IPS-18a (cell line): ENCODE results near the gene RABAC1.

Experiments
- H3K27ac ChIP-seq: one replicate; pipeline ENCODE4 v1.5.1; 2013; ENCODE audit warnings: low read length
- H3K27me3 ChIP-seq: one replicate; pipeline ENCODE4 v1.6.1; 2013; ENCODE audit warnings: mild to moderate bottlenecking, low read length; ENCODE audit not compliant: control insufficient read depth, insufficient read depth
- H3K36me3 ChIP-seq: one replicate; pipeline ENCODE4 v1.6.1; 2013; ENCODE audit warnings: low read depth, low read length; ENCODE audit not compliant: control insufficient read depth
- H3K4me1 ChIP-seq: one replicate; pipeline ENCODE4 v1.6.1; 2013; ENCODE audit warnings: low read depth, low read length; ENCODE audit not compliant: control insufficient read depth
- H3K4me3 ChIP-seq: one replicate; pipeline ENCODE4 v1.5.1; 2013; ENCODE audit warnings: low read length
- H3K9ac ChIP-seq: one replicate; pipeline ENCODE4 v1.6.1; 2013; ENCODE audit warnings: mild to moderate bottlenecking, low read length, moderate library complexity
- H3K9me3 ChIP-seq: one replicate; pipeline ENCODE4 v1.6.1; 2013; ENCODE audit warnings: low read depth, low read length; ENCODE audit not compliant: control insufficient read depth

The RABAC1 gene

DNA sequence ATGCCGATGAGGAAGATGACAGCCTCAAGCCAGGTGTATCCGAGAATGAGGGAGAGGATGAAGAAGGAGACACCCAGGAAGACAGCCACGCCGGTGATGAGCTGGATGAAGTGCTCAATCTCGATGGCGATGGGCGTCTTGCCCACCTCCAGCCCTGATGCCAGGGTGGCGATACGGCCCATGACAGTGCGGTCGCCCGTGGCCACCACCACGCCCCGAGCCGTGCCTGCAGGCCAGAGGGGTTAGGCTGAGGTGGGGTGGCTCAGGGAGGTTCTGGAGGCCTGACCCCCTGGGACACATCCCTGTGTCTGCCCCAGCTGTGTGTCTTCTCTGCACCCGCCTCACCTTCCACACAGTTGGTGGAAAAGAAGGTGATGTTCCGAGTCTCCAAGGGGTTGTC lies 25.8 kb upstream of the RABAC1 start:
- Histone ChIP-seq H3K27me3 (no peaks in the 10 kb centered on the region), H3K4me3 (no peak overlapping the region), H3K9me3 (no peaks in the 10 kb centered on the region), H3K27ac (no peak overlapping the region), H3K36me3 (peaks cover 21% of the 10 kb centered on the region), H3K4me1 (no peaks in the 10 kb centered on the region), H3K9ac (no peak overlapping the region)

DNA sequence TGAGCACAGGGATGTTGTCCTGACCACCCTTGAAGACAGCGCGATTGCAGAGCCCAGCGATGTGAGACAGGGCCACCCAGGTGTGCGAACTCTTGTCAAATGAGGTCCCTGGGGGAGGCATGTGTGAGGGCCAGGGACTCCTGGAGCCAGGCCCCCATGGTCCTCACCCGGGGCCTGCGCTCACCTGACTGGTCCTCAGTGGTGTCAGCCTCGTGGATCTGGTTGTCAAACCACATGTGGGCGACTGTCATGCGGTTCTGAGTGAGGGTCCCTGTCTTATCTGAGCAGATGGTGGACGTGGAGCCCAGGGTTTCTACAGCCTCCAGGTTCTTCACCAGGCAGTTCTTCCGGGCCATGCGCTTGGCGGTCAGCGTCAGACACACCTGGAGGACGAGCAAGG lies 22.6 kb upstream of the RABAC1 start:
- Histone ChIP-seq H3K27me3 (no peaks in the 10 kb centered on the region), H3K36me3 (peaks cover 12% of the 10 kb centered on the region), H3K9me3 (no peaks in the 10 kb centered on the region), H3K9ac (no peak overlapping the region), H3K4me1 (no peaks in the 10 kb centered on the region), H3K4me3 (no peak overlapping the region), H3K27ac (no peak overlapping the region)

DNA sequence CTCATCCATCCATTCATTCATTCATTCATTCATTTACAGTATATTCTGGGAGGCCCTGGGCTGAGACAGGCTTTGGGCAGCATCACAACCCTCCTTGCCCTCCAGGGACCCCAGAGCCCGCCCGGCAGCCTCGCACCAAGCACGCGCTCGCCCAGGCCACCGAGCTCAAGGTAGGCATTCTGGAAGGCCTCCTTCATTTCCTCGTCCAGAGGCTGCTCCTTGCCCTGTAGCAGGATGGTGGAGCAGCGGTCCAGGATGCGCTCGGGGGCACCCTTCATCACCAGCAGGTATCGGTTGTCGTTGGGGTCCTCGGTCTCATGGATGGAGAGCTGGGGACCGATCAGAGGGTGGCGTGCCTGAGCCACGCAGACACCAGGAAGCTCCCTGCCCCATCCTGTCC lies 19.3 kb upstream of the RABAC1 start:
- H3K9ac ChIP-seq: no peak overlapping the region
- H3K4me3 ChIP-seq: no peak overlapping the region
- peaks cover 12% of the 10 kb centered on the region for H3K36me3 ChIP-seq
- H3K9me3 ChIP-seq: no peaks in the 10 kb centered on the region
- H3K27me3 ChIP-seq: no peaks in the 10 kb centered on the region
- H3K27ac ChIP-seq: no peak overlapping the region
- H3K4me1 ChIP-seq: no peaks in the 10 kb centered on the region

DNA sequence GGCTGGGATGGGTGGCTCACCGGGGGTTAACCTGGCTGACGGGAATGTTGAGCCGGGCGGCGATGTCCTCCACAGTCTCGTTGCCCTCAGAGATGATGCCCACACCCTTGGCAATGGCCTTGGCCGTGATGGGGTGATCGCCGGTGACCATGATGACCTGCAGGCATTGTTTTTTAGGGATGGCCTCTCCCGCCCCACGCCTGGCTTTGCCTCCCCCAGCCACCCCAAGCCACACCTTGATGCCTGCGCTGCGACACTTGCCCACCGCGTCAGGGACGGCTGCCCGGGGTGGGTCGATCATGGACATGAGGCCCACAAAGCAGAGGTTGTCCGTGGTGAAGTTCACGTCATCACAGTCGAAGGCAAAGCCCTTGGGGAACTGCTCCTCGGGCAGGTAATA lies 18.8 kb upstream of the RABAC1 start:
- no peaks in the 10 kb centered on the region for H3K9me3 ChIP-seq
- H3K36me3 ChIP-seq: peaks cover 13% of the 10 kb centered on the region
- H3K27ac ChIP-seq: no peak overlapping the region
- H3K4me1 ChIP-seq: no peaks in the 10 kb centered on the region
- H3K4me3 ChIP-seq: no peak overlapping the region
- no peaks in the 10 kb centered on the region for H3K27me3 ChIP-seq
- H3K9ac ChIP-seq: no peak overlapping the region

DNA sequence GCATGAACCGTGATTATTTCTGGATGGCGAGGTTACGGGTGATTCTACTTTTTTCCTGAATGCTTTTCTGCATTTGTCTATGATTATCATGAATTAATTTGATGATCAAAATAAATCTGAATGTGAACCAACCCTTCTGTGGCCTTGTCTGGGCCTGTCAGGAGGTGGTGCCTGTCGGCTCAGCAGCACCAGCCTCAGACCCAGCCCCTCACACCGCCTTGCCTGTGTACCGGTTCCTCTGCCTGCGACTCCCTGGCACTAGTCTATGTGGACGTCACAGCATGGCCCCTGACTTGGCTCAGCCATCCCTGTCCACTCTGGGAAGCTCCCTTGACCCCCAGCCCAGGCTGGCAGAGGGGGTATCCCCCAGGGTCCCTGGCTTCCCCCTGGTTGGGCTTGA lies 15.5 kb upstream of the RABAC1 start:
- H3K4me1 ChIP-seq: no peaks in the 10 kb centered on the region
- H3K36me3 ChIP-seq: peaks cover 7% of the 10 kb centered on the region
- H3K4me3 ChIP-seq: no peak overlapping the region
- no peaks in the 10 kb centered on the region for H3K9me3 ChIP-seq
- H3K27ac ChIP-seq: no peak overlapping the region
- H3K9ac ChIP-seq: no peak overlapping the region
- H3K27me3 ChIP-seq: no peaks in the 10 kb centered on the region

DNA sequence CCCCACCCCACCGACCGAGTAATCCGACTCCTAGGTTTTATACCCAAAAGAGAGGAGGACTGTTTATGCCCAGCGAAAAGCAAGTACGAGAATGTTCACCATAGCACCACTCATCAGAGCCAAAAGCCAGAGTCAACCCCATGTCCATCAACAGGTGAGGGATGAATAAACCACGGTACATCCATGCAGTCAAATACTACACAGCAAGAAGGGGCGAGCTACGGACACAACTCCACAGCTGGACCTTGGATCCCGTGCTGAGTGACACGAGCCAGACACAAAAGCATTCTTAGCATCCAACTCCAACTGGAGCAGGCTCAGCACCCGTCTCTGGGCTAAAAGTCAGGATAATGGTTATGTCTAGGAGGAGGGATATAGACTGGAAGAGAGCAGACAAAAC lies 12.2 kb upstream of the RABAC1 start:
- H3K4me3 ChIP-seq: no peak overlapping the region
- peaks cover 7% of the 10 kb centered on the region for H3K36me3 ChIP-seq
- no peak overlapping the region for H3K9ac ChIP-seq
- no peaks in the 10 kb centered on the region for H3K9me3 ChIP-seq
- H3K27ac ChIP-seq: no peak overlapping the region
- no peaks in the 10 kb centered on the region for H3K27me3 ChIP-seq
- no peaks in the 10 kb centered on the region for H3K4me1 ChIP-seq

DNA sequence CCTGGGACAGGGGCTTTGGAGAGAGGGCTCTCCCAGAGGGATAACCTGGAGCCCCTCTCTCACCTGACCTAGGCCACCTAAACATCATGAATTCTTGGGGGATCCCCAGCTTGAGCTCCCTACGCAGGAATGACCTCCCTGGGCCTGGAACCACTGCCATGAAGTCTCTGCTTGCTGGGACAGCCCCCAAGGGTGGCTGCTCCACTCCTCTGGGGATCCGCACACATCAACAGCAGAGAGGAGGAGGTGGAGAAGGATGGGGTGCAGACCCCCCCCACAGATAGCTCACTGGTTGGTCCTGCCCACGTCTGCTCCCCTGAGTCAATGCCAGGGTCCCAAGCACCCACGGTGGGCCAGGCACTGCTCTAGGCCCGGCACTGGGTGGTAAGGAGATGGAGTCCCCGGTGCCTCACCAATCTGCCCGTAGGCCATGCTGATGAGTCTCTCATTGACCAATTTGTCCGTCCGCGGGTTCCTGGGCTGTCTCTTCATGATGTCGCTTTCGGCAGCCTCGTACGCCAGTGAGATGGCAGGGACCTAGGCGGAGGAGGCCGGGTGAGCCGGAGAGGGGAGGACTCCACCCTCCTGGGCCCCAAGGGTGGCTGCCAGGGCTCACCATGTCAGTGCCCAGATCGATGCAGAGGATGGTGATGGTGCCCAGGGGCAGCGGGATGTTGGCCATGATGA lies 10.8 kb upstream of the RABAC1 start:
- no peak overlapping the region for H3K27ac ChIP-seq
- H3K36me3 ChIP-seq: peaks cover 4% of the 10 kb centered on the region
- no peaks in the 10 kb centered on the region for H3K27me3 ChIP-seq
- no peak overlapping the region for H3K9ac ChIP-seq
- H3K4me1 ChIP-seq: no peaks in the 10 kb centered on the region
- no peaks in the 10 kb centered on the region for H3K9me3 ChIP-seq
- no peak overlapping the region for H3K4me3 ChIP-seq

DNA sequence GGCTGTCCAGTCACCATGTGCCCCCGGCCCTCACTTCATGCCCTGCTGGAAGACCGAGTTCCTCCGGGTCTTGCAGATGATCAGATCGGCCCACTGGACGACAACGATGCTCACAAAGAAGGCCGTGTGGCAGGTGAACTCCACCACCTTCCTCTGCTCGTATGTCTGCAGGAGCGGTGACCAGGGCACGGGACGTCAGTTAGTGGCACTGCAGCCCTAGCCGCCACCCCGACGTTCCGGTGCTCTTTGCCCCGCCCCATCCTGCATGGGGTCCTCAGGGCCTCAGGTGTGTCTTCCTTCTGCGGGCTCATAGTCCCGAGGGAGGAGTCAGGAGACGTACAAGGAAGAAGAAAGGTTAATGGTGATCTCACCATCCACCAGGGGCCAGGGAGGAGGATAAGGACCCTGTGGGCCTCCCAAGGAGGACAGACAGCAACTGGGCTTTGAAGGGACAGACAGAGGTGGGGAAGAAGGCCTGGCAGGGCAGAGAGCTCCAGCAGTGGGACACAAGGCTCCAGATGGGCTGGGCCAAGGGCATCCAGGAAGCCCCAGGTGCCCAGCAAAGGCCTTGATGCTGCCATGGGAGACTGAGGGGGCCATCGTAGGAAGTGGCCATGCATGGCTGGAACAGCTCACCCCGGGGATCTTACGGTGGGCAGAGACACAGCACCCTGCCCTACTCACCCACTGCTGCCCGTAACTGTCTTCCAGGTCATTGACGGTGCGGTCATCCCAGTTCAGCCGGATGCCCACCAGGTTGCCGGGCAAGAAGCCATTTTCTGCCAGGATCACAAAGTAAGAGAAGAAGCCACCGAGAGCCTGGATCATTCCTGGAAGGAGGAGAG lies 9.9 kb upstream of the RABAC1 start:
- H3K9me3 ChIP-seq: no peaks in the 10 kb centered on the region
- H3K27ac ChIP-seq: no peak overlapping the region
- no peak overlapping the region for H3K9ac ChIP-seq
- no peaks in the 10 kb centered on the region for H3K4me1 ChIP-seq
- no peak overlapping the region for H3K4me3 ChIP-seq
- no peaks in the 10 kb centered on the region for H3K27me3 ChIP-seq
- H3K36me3 ChIP-seq: peaks cover 4% of the 10 kb centered on the region

DNA sequence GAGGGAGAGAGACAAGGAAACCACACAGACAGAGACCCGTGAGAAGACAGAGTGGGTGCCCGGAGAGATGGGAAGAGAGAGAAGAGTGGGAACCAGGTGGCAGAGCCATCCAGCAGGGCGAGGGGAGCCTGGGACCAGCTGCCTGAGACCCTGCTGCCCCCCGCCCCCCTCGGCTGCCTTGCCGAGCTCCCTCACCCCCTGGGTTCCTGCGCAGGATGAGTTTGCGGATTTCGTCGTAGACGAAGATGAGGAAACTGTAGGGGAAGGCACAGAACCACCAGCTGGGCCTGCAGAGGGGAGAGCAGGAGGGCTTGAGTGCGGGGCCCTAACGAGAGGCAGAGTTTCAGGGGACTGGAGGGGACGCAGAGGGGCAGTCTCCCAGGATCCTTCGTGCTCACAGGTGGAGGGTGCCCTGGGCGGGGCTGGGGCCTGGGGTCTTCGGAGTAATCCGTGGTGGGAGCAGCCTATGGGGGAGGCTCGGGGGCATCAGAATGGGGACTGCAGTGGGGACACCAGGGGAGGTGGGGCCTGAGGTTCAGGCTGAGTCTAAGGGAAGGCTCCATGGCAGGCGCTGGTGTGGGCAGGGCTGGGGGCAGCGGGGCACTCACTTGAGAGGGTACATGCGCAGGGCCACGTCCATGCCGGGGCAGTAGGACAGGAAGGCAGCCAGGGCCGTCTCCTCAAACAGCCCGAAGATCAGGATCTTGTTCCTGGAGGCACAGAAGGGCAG lies 8.1 kb upstream of the RABAC1 start:
- Histone ChIP-seq H3K9me3 (no peaks in the 10 kb centered on the region), H3K36me3 (no peaks in the 10 kb centered on the region), H3K27me3 (no peaks in the 10 kb centered on the region)

DNA sequence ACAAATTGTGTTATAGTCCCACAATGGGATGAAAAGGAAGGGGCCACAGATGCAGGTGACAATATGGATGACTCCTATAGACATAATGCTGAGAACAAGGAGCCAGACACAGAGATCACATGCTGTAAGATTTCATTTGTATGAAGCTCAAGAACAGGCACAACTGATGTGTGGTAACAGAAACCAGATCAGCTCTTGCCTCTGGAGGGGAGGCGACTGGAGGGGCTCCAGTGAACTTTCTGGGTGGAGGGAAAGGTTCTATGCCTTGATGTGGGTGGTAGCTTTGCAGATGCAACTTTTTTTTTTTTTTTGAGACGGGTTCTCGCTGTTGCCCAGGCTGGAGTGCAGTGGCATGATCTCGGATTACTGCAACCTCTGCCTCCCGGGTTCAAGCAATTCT lies 6.0 kb upstream of the RABAC1 start:
- no peak overlapping the region for H3K27ac ChIP-seq
- H3K36me3 ChIP-seq: no peaks in the 10 kb centered on the region
- H3K4me1 ChIP-seq: no peaks in the 10 kb centered on the region
- H3K27me3 ChIP-seq: no peaks in the 10 kb centered on the region
- no peak overlapping the region for H3K4me3 ChIP-seq
- no peak overlapping the region for H3K9ac ChIP-seq
- H3K9me3 ChIP-seq: no peaks in the 10 kb centered on the region

More for the DNA sequence above, 8.1 kb upstream of the RABAC1 start:
- H3K4me1 ChIP-seq: no peaks in the 10 kb centered on the region
- H3K4me3 ChIP-seq: no peak overlapping the region
- no peak overlapping the region for H3K9ac ChIP-seq
- H3K27ac ChIP-seq: no peak overlapping the region

DNA sequence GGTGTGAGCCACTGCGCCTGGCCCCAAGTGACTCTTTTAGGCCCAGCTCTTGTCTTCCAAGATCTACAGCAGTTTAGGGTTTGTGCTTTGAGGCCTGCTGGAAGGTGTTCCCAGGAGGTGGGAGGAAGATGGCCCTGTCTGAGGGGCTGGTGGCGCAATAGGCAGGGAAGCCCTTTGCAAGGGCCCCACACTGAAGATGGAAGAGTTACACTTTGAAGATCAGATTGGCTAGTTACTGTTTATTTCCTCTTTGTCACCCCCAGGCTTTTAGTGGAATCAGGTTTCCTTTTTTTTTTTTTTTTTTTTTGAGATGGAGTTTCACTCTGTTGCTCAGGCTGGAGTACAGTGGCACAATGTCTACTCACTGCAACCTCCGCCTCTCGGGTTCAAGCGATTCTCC lies 1.9 kb upstream of the RABAC1 start:
- no peak overlapping the region for H3K27ac ChIP-seq
- H3K4me1 ChIP-seq: peaks cover 6% of the 10 kb centered on the region
- H3K27me3 ChIP-seq: no peaks in the 10 kb centered on the region

More for the DNA sequence above, 1.9 kb upstream of the RABAC1 start:
- H3K9me3 ChIP-seq: no peaks in the 10 kb centered on the region
- no peaks in the 10 kb centered on the region for H3K36me3 ChIP-seq
- no peak overlapping the region for H3K9ac ChIP-seq
- no peak overlapping the region for H3K4me3 ChIP-seq
